Endothelial cell of umbilical vein (primary cell): ENCODE results near the gene HES6.

Experiments
- EZH2 ChIP-seq: IDR thresholded peaks from 2 replicates; pipeline ENCODE4 v1.6.1; 2012; ENCODE audit warnings: borderline replicate concordance, low read depth, mild to moderate bottlenecking, moderate library complexity, low read length, inconsistent platforms; ENCODE audit not compliant: severe bottlenecking
- MAX ChIP-seq: IDR thresholded peaks from 2 replicates; pipeline ENCODE4 v1.6.1; 2011; ENCODE audit not compliant: insufficient read depth, insufficient read length
- POLR2A ChIP-seq: IDR thresholded peaks from 2 replicates; pipeline ENCODE4 v1.6.1; 2012; ENCODE audit warnings: low read depth, mild to moderate bottlenecking, control low read depth, low read length
- TF ChIP-seq, protein P1 (sequence below), 2 donors: IDR thresholded peaks; 1 replicate in 1 of 2; 2 replicates in 1 of 2; pipeline ENCODE4 v1.5.1; 2011; ENCODE audit warnings: low read length in 2 of 2, mild to moderate bottlenecking in 2 of 2, moderate library complexity in 2 of 2, control low read depth in 1 of 2, inconsistent platforms in 1 of 2, low read depth in 1 of 2; ENCODE audit not compliant: insufficient read depth in 1 of 2; ENCODE audit errors: extremely low read depth in 1 of 2

DNA sequence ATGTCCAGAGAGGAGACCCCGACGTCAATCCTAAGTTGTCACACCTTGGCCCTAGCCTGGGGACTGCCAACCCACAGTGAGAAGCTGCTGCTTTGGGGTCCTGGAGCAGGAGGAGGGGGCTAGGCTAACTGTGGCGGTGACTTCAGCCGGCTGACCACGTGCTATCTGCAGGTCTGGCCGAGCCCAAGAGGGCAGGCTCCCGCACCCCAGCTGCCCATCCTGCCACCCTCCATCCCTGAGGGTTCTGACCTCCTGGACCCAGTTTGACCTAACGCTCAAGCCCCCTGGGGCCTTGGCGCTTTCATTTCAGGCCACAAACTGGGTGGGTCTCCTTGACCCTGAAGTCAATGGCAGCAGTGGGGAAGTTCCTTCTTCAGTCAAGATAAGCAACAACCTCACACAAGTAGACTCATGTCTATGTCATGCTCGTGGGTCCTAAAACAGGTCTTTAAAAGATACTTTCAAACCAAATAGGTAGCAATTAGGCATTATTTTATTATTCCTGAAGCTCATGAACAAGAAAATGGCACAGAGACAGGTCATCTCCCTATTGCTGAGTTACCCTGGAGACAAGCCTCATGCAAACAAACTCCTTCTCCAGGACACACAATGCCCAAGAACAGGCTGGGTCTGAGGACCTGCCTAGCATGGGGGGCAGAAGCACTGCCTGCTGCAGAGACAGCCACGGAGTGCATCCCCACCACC is 2.3 kb downstream of the HES6 start:
- TF ChIP-seq, protein P1, sequence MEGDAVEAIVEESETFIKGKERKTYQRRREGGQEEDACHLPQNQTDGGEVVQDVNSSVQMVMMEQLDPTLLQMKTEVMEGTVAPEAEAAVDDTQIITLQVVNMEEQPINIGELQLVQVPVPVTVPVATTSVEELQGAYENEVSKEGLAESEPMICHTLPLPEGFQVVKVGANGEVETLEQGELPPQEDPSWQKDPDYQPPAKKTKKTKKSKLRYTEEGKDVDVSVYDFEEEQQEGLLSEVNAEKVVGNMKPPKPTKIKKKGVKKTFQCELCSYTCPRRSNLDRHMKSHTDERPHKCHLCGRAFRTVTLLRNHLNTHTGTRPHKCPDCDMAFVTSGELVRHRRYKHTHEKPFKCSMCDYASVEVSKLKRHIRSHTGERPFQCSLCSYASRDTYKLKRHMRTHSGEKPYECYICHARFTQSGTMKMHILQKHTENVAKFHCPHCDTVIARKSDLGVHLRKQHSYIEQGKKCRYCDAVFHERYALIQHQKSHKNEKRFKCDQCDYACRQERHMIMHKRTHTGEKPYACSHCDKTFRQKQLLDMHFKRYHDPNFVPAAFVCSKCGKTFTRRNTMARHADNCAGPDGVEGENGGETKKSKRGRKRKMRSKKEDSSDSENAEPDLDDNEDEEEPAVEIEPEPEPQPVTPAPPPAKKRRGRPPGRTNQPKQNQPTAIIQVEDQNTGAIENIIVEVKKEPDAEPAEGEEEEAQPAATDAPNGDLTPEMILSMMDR (IDR thresholded peaks at IDR 0.05; ENCODE audit: extremely low read depth in 1 of 2, insufficient read depth in 1 of 2, low read depth in 1 of 2, low read length in 2 of 2) = no peak
- TF ChIP-seq EZH2 = no peak
- TF ChIP-seq MAX = no peak
- no peak for TF ChIP-seq POLR2A
